ENCODE measurements around the gene FOCAD.

GRCh38 chr9:20685769-20686168, 1.7 kb downstream of the FOCAD start:
- TF ChIP-seq CTCF (conservative IDR thresholded peaks at IDR 0.05 in 1 of 2, IDR thresholded peaks at IDR 0.05 in 1 of 2; ENCODE audit: extremely low read depth in 1 of 2, insufficient read depth in 1 of 2, low read depth in 1 of 2, low read length in 2 of 2) (no peak), EZH2 (IDR thresholded peaks at IDR 0.05; ENCODE audit: borderline replicate concordance, low read length) (no peak)
